K562 (cell line): ENCODE results near the gene IPP. TPM values are rescaled to one million over a fixed set of nuclear protein-coding genes. Genes with fewer than 3 reads are reported as not detected.
A peak's percentile ranks its signal among the peaks of the same experiment; 100 is the strongest.

Source experiments
- MGA ChIP-seq: fragments of 450-650 bp; IDR thresholded peaks from 2 replicates; pipeline ENCODE4 v1.6.1; 2016; ENCODE audit warnings: mild to moderate bottlenecking, moderate library complexity
- THAP12 ChIP-seq: fragments of 250-450 bp; sonication (Bioruptor Pico); IDR thresholded peaks from 2 replicates; pipeline ENCODE4 v1.9.0; 2021; ENCODE audit warnings: mild to moderate bottlenecking, inconsistent platforms
- ZZZ3 ChIP-seq: fragments of 450-650 bp; IDR thresholded peaks from 2 replicates; pipeline ENCODE4 v1.6.1; 2016; ENCODE audit warnings: antibody characterized with exemption, mild to moderate bottlenecking, moderate library complexity
- polyA plus RNA-seq, 8 experiments: library from polyadenylated mRNA; depleted of rRNA in 4 of 8; stranded (reverse) in 5 of 8; unstranded in 3 of 8; fragments of >200 nt; fragmentation: Nextera tagmentation in 2 of 8; fragmentation: Illumina TruSeq in 1 of 8; extraction: Ambion mirVana in 2 of 8; extraction: Trizol in 1 of 8; gene quantifications; 2 replicates each; pipeline versions ENCODE4 v1.2.1 to v1.2.3, GENCODE V29; 2011 to 2014; ENCODE audit warnings: inconsistent platforms in 1 of 8, missing spikeins in 1 of 8
- total RNA-seq, 7 experiments: library from RNA; depleted of rRNA in 6 of 7; stranded (reverse); fragments of >200 nt in 6 of 7; fragmentation: Illumina TruSeq in 2 of 7; extraction: Trizol in 2 of 7; gene quantifications; 2 replicates each; pipeline versions ENCODE4 v1.2.1 to v1.2.3, GENCODE V29; 2011 to 2021; ENCODE audit warnings: low replicate concordance in 1 of 7

Gene IPP
- total and polyA plus RNA-seq, 9 of the 15 experiments (the other 6 are each of a cell fraction or from before 2014, with no cell fraction given), result 6.9 to 15.1 (median 9.7) TPM

GRCh38 chr1:45751039-45751838 is 786 bp upstream of the IPP start (continued):
- TF ChIP-seq MGA, result peak; percentile 16; the same call in 1 of the 2 replicates
- TF ChIP-seq ZZZ3, result 0 out of 2 replicates have a peak, but pooled peaks have one; percentile 46
- 0 out of 2 replicates have a peak, but pooled peaks have one; percentile 45 for TF ChIP-seq THAP12 (CRISPR knock-in tag)
